Fibroblast of pulmonary artery (primary cell): ENCODE measurements around the gene SMG6.

Experiments used
- DNase-seq: peaks from one replicate; pipeline ENCODE4 v3.0.0-alpha.2; 2010; ENCODE audit warnings: low read depth
- H3K4me3 ChIP-seq: replicated peaks from 2 replicates; pipeline ENCODE4 v1.5.1; 2011; ENCODE audit warnings: low read depth, mild to moderate bottlenecking, control low read depth, low read length, moderate library complexity
- TF ChIP-seq, protein P1 (sequence below): IDR thresholded peaks from 2 replicates; pipeline ENCODE4 v1.5.1; 2011; ENCODE audit warnings: mild to moderate bottlenecking, control low read depth, low read length, inconsistent platforms; ENCODE audit errors: missing control alignments

SMG6 gene

GRCh38 chr17:2059547-2060384 is 243.8 kb downstream of the SMG6 start:
- DNase-seq = no peak
- TF ChIP-seq, protein P1, sequence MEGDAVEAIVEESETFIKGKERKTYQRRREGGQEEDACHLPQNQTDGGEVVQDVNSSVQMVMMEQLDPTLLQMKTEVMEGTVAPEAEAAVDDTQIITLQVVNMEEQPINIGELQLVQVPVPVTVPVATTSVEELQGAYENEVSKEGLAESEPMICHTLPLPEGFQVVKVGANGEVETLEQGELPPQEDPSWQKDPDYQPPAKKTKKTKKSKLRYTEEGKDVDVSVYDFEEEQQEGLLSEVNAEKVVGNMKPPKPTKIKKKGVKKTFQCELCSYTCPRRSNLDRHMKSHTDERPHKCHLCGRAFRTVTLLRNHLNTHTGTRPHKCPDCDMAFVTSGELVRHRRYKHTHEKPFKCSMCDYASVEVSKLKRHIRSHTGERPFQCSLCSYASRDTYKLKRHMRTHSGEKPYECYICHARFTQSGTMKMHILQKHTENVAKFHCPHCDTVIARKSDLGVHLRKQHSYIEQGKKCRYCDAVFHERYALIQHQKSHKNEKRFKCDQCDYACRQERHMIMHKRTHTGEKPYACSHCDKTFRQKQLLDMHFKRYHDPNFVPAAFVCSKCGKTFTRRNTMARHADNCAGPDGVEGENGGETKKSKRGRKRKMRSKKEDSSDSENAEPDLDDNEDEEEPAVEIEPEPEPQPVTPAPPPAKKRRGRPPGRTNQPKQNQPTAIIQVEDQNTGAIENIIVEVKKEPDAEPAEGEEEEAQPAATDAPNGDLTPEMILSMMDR = no peak
- H3K4me3 ChIP-seq = peak overlapping the region; percentile 64

DNA sequence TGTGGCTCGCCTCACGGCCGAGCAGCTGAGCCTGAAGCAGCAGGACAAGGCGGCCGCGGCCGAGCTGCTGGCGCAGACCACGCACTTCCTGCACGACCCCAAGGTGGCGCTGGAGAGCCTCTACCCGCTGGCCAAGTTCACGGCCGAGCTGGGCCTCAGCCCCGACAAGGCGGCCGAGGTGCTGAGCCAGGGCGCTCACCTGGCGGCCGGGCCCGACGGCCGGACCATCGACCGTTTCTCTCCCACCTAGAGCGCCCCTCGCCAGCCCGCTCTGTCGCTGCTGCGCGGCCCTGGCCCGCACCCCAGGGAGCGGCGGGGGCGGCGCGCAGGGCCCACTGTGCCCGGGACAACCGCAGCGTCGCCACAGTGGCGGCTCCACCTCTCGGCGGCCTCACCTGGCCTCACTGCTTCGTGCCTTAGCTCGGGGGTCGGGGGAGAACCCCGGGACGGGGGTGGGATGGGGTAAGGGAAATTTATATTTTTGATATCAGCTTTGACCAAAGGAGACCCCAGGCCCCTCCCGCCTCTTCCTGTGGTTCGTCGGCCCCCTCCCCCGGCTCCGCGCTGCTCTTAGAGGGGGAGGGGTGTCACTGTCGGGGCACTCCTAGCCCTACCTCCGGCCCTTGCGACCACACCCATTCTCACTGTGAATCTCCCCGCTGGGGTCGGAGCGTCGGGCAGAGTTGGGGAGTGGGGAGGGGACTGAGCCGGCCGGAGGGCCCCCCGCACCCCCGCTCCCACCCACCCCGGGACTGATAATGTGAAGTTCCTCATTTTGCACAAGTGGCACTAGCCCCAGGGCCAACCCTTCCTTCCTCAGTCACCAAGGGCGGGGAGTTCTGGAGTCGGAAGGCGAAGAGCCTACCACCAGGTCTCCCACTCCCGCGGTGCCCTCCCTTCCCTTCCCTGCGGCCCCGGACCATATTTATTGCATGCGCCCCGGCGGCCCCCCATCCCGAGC is 244.7 kb downstream of the SMG6 start:
- peak; percentile 91 for DNase-seq
- TF ChIP-seq, protein P1 = peak; percentile 61
- H3K4me3 ChIP-seq = peak overlapping the region; percentile 64

DNA sequence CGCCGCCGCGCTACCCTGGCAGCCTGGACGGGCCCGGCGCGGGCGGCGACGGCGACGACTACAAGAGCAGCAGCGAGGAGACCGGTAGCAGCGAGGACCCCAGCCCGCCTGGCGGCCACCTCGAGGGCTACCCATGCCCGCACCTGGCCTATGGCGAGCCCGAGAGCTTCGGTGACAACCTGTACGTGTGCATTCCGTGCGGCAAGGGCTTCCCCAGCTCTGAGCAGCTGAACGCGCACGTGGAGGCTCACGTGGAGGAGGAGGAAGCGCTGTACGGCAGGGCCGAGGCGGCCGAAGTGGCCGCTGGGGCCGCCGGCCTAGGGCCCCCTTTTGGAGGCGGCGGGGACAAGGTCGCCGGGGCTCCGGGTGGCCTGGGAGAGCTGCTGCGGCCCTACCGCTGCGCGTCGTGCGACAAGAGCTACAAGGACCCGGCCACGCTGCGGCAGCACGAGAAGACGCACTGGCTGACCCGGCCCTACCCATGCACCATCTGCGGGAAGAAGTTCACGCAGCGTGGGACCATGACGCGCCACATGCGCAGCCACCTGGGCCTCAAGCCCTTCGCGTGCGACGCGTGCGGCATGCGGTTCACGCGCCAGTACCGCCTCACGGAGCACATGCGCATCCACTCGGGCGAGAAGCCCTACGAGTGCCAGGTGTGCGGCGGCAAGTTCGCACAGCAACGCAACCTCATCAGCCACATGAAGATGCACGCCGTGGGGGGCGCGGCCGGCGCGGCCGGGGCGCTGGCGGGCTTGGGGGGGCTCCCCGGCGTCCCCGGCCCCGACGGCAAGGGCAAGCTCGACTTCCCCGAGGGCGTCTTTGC is 245.6 kb downstream of the SMG6 start:
- peak; percentile 59 for DNase-seq
- H3K4me3 ChIP-seq = peak overlapping the region; percentile 64
- TF ChIP-seq, protein P1 = no peak

- H3K4me3 ChIP-seq = peak overlapping the region; percentile 64
- peak; percentile 39 for DNase-seq
- TF ChIP-seq, protein P1 = no peak
These were observed 246.3 kb downstream of the SMG6 start for GRCh38 chr17:2057175-2057759.

DNA sequence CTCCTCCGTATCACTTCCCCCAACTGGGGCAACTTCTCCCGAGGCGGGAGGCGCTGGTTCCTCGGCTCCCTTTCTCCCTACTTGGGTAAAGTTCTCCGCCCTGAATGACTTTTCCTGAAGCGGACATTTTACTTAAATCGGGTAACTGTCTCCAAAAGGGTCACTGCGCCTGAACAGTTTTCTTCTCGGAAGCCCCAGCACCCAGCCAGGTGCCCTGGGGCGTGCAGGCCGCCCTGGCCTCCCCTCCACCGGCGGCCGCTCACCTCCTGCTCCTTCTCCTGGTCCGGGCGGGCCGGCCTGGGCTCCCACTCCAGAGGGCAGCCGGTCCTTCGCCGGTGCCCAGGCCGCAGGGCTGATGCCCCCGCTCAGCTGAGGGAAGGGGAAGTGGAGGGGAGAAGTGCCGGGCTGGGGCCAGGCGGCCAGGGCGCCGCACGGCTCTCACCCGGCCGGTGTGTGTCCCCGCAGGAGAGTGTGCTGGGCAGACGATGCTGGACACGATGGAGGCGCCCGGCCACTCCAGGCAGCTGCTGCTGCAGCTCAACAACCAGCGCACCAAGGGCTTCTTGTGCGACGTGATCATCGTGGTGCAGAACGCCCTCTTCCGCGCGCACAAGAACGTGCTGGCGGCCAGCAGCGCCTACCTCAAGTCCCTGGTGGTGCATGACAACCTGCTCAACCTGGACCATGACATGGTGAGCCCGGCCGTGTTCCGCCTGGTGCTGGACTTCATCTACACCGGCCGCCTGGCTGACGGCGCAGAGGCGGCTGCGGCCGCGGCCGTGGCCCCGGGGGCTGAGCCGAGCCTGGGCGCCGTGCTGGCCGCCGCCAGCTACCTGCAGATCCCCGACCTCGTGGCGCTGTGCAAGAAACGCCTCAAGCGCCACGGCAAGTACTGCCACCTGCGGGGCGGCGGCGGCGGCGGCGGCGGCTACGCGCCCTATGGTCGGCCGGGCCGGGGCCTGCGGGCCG is 247.1 kb downstream of the SMG6 start:
- TF ChIP-seq, protein P1 = no peak
- peak; percentile 72 for DNase-seq

More for the DNA sequence above, 247.1 kb downstream of the SMG6 start:
- H3K4me3 ChIP-seq = peak overlapping the region; percentile 64
